RWPE2 (cell line): Measurements from ENCODE around the gene TBCK.

Experiments used
- ATAC-seq: fragments of 200-7000 bp; cut with Tn5 transposase; 3 replicates; pipeline ENCODE4 v1.9.1; 2021; ENCODE audit warnings: low read depth
- DNase-seq: peaks from one replicate; pipeline ENCODE4 v3.0.0-alpha.2; 2020; ENCODE audit warnings: low spot score
- H3K27ac ChIP-seq: fragments of 450-650 bp; 2 replicates; pipeline ENCODE4 v1.5.1; 2017; ENCODE audit warnings: mild to moderate bottlenecking; ENCODE audit not compliant: poor library complexity, severe bottlenecking
- H3K27me3 ChIP-seq: fragments of 250-450 bp; sonication (Bioruptor Pico); 2 replicates; pipeline ENCODE4 v1.5.1; 2021; ENCODE audit warnings: mild to moderate bottlenecking, moderate library complexity; ENCODE audit not compliant: insufficient read depth, poor library complexity, severe bottlenecking
- H3K36me3 ChIP-seq: fragments of 250-450 bp; sonication (Bioruptor Pico); 2 replicates; pipeline ENCODE4 v1.5.1; 2020; ENCODE audit warnings: low read depth, mild to moderate bottlenecking, moderate library complexity
- H3K4me1 ChIP-seq: fragments of 250-450 bp; sonication (Bioruptor Pico); 2 replicates; pipeline ENCODE4 v1.5.1; 2021; ENCODE audit warnings: mild to moderate bottlenecking, moderate library complexity; ENCODE audit not compliant: insufficient read depth, poor library complexity, severe bottlenecking
- H3K4me3 ChIP-seq: fragments of 250-450 bp; sonication (Bioruptor Pico); 2 replicates; pipeline ENCODE4 v1.5.1; 2021; ENCODE audit warnings: mild to moderate bottlenecking, moderate library complexity; ENCODE audit not compliant: severe bottlenecking
- H3K9me3 ChIP-seq: fragments of 250-450 bp; sonication (Bioruptor Pico); 2 replicates; pipeline ENCODE4 v1.5.1; 2021; ENCODE audit warnings: mild to moderate bottlenecking, moderate library complexity; ENCODE audit not compliant: severe bottlenecking
- TF ChIP-seq, protein P1 (sequence below): fragments of 450-650 bp; IDR thresholded peaks from one replicate; pipeline ENCODE4 v1.5.1; 2017; ENCODE audit warnings: mild to moderate bottlenecking, moderate library complexity; ENCODE audit not compliant: poor library complexity, severe bottlenecking

Gene TBCK

DNA sequence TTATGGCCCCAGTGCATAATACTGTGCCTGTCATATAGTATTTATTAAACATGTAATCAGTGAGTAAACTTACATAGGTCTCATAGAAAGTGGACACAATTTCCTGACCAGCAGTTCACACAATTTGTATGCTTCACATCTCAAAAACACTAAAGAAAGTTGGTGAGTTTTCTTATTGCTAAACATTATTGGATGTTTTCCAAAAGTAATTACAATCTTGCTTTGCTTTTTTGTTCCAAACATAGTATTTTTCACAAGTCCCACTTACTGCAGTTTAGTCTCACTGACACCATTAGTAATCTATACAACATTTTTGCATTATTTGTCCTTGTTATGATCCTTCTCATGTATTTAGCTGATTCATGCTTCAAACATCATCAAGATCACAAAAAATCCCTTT lies 132.5 kb downstream of the TBCK start:
- no peaks in the 10 kb centered on the region for H3K36me3 ChIP-seq
- DNase-seq (no peak), ATAC-seq (no peak)
- no peaks in the 10 kb centered on the region for H3K4me1 ChIP-seq
- H3K4me3 ChIP-seq: no peak overlapping the region
- H3K9me3 ChIP-seq: no peaks in the 10 kb centered on the region
- no peak overlapping the region for H3K27ac ChIP-seq
- TF ChIP-seq, protein P1, sequence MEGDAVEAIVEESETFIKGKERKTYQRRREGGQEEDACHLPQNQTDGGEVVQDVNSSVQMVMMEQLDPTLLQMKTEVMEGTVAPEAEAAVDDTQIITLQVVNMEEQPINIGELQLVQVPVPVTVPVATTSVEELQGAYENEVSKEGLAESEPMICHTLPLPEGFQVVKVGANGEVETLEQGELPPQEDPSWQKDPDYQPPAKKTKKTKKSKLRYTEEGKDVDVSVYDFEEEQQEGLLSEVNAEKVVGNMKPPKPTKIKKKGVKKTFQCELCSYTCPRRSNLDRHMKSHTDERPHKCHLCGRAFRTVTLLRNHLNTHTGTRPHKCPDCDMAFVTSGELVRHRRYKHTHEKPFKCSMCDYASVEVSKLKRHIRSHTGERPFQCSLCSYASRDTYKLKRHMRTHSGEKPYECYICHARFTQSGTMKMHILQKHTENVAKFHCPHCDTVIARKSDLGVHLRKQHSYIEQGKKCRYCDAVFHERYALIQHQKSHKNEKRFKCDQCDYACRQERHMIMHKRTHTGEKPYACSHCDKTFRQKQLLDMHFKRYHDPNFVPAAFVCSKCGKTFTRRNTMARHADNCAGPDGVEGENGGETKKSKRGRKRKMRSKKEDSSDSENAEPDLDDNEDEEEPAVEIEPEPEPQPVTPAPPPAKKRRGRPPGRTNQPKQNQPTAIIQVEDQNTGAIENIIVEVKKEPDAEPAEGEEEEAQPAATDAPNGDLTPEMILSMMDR: no peak
- no peaks in the 10 kb centered on the region for H3K27me3 ChIP-seq

GRCh38 chr4:106172861-106173260 lies 143.1 kb downstream of the TBCK start:
- no peaks in the 10 kb centered on the region for H3K27me3 ChIP-seq
- H3K36me3 ChIP-seq: peaks cover 13% of the 10 kb centered on the region
- TF ChIP-seq, protein P1: no peak
- no peak overlapping the region for H3K4me3 ChIP-seq
- H3K27ac ChIP-seq: no peak overlapping the region
- no peaks in the 10 kb centered on the region for H3K9me3 ChIP-seq
- DNase-seq (no peak), ATAC-seq (no peak)
- no peaks in the 10 kb centered on the region for H3K4me1 ChIP-seq

GRCh38 chr4:106165351-106166010 lies 150.5 kb downstream of the TBCK start:
- TF ChIP-seq, protein P1: no peak
- Histone ChIP-seq H3K27ac (no peak overlapping the region), H3K4me3 (no peak overlapping the region), H3K27me3 (no peaks in the 10 kb centered on the region), H3K4me1 (no peaks in the 10 kb centered on the region), H3K36me3 (peaks cover 11% of the 10 kb centered on the region), H3K9me3 (no peaks in the 10 kb centered on the region)
- DNase-seq: no peak
- no peak for ATAC-seq

DNA sequence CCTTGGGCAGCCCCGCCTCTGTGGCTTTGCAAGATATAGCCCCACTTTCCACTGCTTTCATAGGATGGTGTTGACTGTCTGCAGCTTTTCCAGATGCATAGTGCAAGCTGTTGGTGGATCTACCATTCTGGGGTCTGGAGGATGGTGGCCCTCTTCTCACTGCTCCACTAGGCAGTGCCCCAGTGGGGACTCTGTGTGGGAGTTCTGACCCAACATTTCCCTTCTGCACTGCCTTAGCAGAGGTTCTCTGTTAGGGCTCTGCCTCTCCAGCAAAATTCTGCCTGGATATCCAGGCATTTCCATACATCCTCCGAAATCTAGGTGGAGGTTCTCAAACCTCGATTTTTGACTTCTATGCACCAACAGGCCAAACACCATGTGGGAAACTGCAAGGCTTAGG lies 153.7 kb downstream of the TBCK start:
- Histone ChIP-seq H3K9me3 (no peaks in the 10 kb centered on the region), H3K36me3 (peaks cover 4% of the 10 kb centered on the region; the same call in 1 of the 2 replicates), H3K4me3 (no peak overlapping the region), H3K4me1 (no peaks in the 10 kb centered on the region), H3K27me3 (no peaks in the 10 kb centered on the region), H3K27ac (no peak overlapping the region)
- TF ChIP-seq, protein P1: no peak
- DNase-seq: no peak
- no peak for ATAC-seq

DNA sequence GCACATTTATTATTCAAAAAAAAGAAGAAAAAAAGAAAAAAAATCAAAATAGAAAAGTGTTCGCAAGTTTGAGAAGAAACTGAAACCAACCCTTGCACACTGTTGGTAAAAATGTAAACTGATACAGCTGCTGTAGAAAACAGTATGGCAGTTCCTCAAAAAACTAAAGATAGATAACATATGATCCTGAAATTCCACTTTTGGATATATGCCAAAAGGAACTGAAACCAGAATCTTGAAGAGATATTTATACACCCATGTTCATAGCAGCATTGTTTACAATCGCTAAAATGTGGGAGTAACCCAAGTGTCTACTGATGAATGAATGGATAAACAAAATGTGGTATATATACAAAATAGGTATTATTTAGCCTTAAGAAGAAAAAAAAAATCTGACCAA lies 155.4 kb downstream of the TBCK start:
- no peak for ATAC-seq
- Histone ChIP-seq H3K4me3 (no peak overlapping the region), H3K36me3 (peaks cover 4% of the 10 kb centered on the region; the same call in 1 of the 2 replicates), H3K27ac (no peak overlapping the region), H3K9me3 (no peaks in the 10 kb centered on the region), H3K27me3 (no peaks in the 10 kb centered on the region), H3K4me1 (no peaks in the 10 kb centered on the region)
- no peak for DNase-seq
- TF ChIP-seq, protein P1: no peak
